ENCODE measurements around the gene RHOF.

DNA sequence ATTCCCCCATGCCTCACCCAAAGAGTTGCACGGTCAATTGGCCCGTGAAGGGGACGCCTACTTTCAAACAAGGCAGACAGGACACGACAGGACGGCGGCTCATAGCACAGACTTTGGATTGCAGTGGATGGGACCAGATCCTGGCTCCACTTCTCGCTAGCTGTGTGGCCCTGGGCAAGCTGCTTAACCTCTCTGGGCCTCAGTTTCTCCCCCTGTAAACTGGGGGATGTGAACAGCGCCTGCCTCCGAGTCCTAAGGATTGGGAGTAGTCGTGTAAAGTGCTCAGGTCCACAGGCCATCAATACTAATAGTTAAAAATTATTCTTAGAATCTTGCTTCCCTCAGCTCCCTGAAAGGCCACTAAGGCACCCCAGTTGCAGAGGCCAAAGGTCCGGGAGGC is 13.1 kb downstream of the RHOF start:
- TF ChIP-seq EZH2 (IDR thresholded peaks at IDR 0.05; ENCODE audit: low read length, missing control alignments) = no peak
- no peak for TF ChIP-seq CTCF (conservative IDR thresholded peaks at IDR 0.05 in 1 of 2, IDR thresholded peaks at IDR 0.05 in 1 of 2; ENCODE audit: low read depth in 1 of 2, low read length in 2 of 2)

Measured in fibroblast of lung (primary cell).